ENCODE data around the gene DZANK1.
"Not testable (repeated sequence)": the region's sequence is repeated elsewhere in the genome, so short reads cannot be mapped to it uniquely, and the experiment has no call there.

The DZANK1 gene

GRCh38 chr20:18400460-18400859, 66.4 kb downstream of the DZANK1 start:
- Histone ChIP-seq H3K36me3 (peaks cover 0 to 27% (median 0%) of the 10 kb centered on the region in 11 experiments; a peak in 4 of 22 replicates), H3K4me3 (no peak overlapping the region), H3K27ac (no peak overlapping the region), H3K4me2 (no peak overlapping the region), H3K4me1 (peaks cover 0 to 6% (median 0%) of the 10 kb centered on the region in 10 experiments; a peak in 1 of 20 replicates), H3K9ac (no peak overlapping the region), H3K9me3 (replicated peaks in 1 of 11) (peaks cover 2 to 25% (median 11%) of the 10 kb centered on the region in 11 experiments; a peak in 17 of 22 replicates), H3K27me3 (no peaks in the 10 kb centered on the region), H4K20me1 (no peaks in the 10 kb centered on the region)
- TF ChIP-seq Cebpa-rat (IDR thresholded peaks at IDR 0.05): no peak

GRCh38 chr20:18398713-18399112, 68.1 kb downstream of the DZANK1 start:
- Histone ChIP-seq H3K9me3 (replicated peaks in 1 of 11) (peaks cover 0 to 15% (median 0%) of the 10 kb centered on the region in 11 experiments; a peak in 8 of 22 replicates), H3K36me3 (peaks cover 0 to 27% (median 0%) of the 10 kb centered on the region in 11 experiments; a peak in 4 of 22 replicates)
- H3K4me1 ChIP-seq, H3K27me3 ChIP-seq, H4K20me1 ChIP-seq, H3K9ac ChIP-seq, H3K4me3 ChIP-seq, H3K27ac ChIP-seq, H3K4me2 ChIP-seq: not testable (repeated sequence)

- H3K27ac ChIP-seq: no peak overlapping the region
- H3K4me1 ChIP-seq: no peaks in the 10 kb centered on the region
- no peak for TF ChIP-seq Cebpa-rat (IDR thresholded peaks at IDR 0.05)
These were observed 69.8 kb downstream of the DZANK1 start for GRCh38 chr20:18397030-18397429.

GRCh38 chr20:18395544-18395943, 71.3 kb downstream of the DZANK1 start:
- TF ChIP-seq Cebpa-rat (IDR thresholded peaks at IDR 0.05): no peak
- Histone ChIP-seq H3K27ac (no peak overlapping the region), H3K36me3 (peaks cover 0 to 11% (median 0%) of the 10 kb centered on the region in 11 experiments; a peak in 2 of 22 replicates), H4K20me1 (no peaks in the 10 kb centered on the region), H3K4me2 (no peak overlapping the region), H3K4me1 (no peaks in the 10 kb centered on the region), H3K4me3 (no peak overlapping the region), H3K9ac (no peak overlapping the region), H3K27me3 (no peaks in the 10 kb centered on the region), H3K9me3 (replicated peaks in 1 of 11) (no peaks in the 10 kb centered on the region; a peak in 1 of 22 replicates)

More at GRCh38 chr20:18397030-18397429, 69.8 kb downstream of the DZANK1 start:
- Histone ChIP-seq H3K27me3 (no peaks in the 10 kb centered on the region), H3K4me3 (no peak overlapping the region), H4K20me1 (no peaks in the 10 kb centered on the region), H3K9me3 (replicated peaks in 1 of 11) (peaks cover 0 to 11% (median 0%) of the 10 kb centered on the region in 11 experiments; a peak in 8 of 22 replicates), H3K4me2 (no peak overlapping the region), H3K36me3 (peaks cover 0 to 21% (median 0%) of the 10 kb centered on the region in 11 experiments; a peak in 3 of 22 replicates), H3K9ac (no peak overlapping the region)

GRCh38 chr20:18394363-18394762, 72.5 kb downstream of the DZANK1 start:
- Histone ChIP-seq H3K4me3 (no peak overlapping the region), H3K27ac (no peak overlapping the region), H3K36me3 (peaks cover 0 to 6% (median 0%) of the 10 kb centered on the region in 11 experiments; a peak in 2 of 22 replicates), H3K9ac (no peak overlapping the region), H3K4me2 (no peak overlapping the region), H3K9me3 (replicated peaks in 1 of 11) (no peaks in the 10 kb centered on the region), H3K4me1 (no peaks in the 10 kb centered on the region), H4K20me1 (no peaks in the 10 kb centered on the region), H3K27me3 (no peaks in the 10 kb centered on the region)
- no peak for TF ChIP-seq Cebpa-rat (IDR thresholded peaks at IDR 0.05)

GRCh38 chr20:18391686-18392085, 75.1 kb downstream of the DZANK1 start:
- Histone ChIP-seq H3K4me2 (no peak overlapping the region), H3K27me3 (no peaks in the 10 kb centered on the region), H3K36me3 (peaks cover 0 to 2% (median 0%) of the 10 kb centered on the region in 11 experiments; a peak in 2 of 22 replicates), H3K9me3 (replicated peaks in 1 of 11) (no peaks in the 10 kb centered on the region), H3K4me3 (no peak overlapping the region), H4K20me1 (no peaks in the 10 kb centered on the region), H3K9ac (no peak overlapping the region), H3K27ac (no peak overlapping the region), H3K4me1 (no peaks in the 10 kb centered on the region)
- TF ChIP-seq Cebpa-rat (IDR thresholded peaks at IDR 0.05): no peak

- Histone ChIP-seq H3K27me3 (no peaks in the 10 kb centered on the region), H4K20me1 (no peaks in the 10 kb centered on the region), H3K4me2 (no peak overlapping the region), H3K4me3 (no peak overlapping the region), H3K27ac (no peak overlapping the region), H3K9ac (no peak overlapping the region), H3K9me3 (replicated peaks in 1 of 11) (no peaks in the 10 kb centered on the region), H3K36me3 (peaks cover 0 to 2% (median 0%) of the 10 kb centered on the region in 11 experiments; a peak in 2 of 22 replicates), H3K4me1 (no peaks in the 10 kb centered on the region)
- no peak for TF ChIP-seq Cebpa-rat (IDR thresholded peaks at IDR 0.05)
These were observed 76.6 kb downstream of the DZANK1 start for GRCh38 chr20:18390201-18390600.

- Histone ChIP-seq H3K27ac (no peak overlapping the region), H3K36me3 (peaks cover 0 to 2% (median 0%) of the 10 kb centered on the region in 11 experiments; a peak in 2 of 22 replicates), H3K4me3 (no peak overlapping the region), H3K27me3 (no peaks in the 10 kb centered on the region), H3K9me3 (replicated peaks in 1 of 11) (no peaks in the 10 kb centered on the region), H3K9ac (no peak overlapping the region), H3K4me1 (no peaks in the 10 kb centered on the region), H3K4me2 (no peak overlapping the region), H4K20me1 (no peaks in the 10 kb centered on the region)
- no peak for TF ChIP-seq Cebpa-rat (IDR thresholded peaks at IDR 0.05)
These were observed 78.0 kb downstream of the DZANK1 start for GRCh38 chr20:18388860-18389259.

- no peak for TF ChIP-seq Cebpa-rat (IDR thresholded peaks at IDR 0.05)
- H3K9ac ChIP-seq: no peak overlapping the region
- H4K20me1 ChIP-seq: no peaks in the 10 kb centered on the region
These were observed 85.8 kb downstream of the DZANK1 start for GRCh38 chr20:18380908-18381529.

More at GRCh38 chr20:18380908-18381529, 85.8 kb downstream of the DZANK1 start:
- Histone ChIP-seq H3K9me3 (replicated peaks in 1 of 11) (peaks cover 0 to 4% (median 2%) of the 10 kb centered on the region in 11 experiments; a peak in 8 of 22 replicates), H3K4me3 (no peak overlapping the region), H3K4me1 (no peaks in the 10 kb centered on the region), H3K4me2 (no peak overlapping the region), H3K36me3 (no peaks in the 10 kb centered on the region), H3K27me3 (no peaks in the 10 kb centered on the region), H3K27ac (no peak overlapping the region)
